RWPE1 (cell line): Measurements from ENCODE around the gene SLC9A2.

Experiments
- CTCF ChIA-PET: fragments of 350-600 bp; sonication (Branson Sonifier 250); formaldehyde crosslinking; extraction: SDS; loops from one replicate; lab custom pipeline; 2021; lab: Yijun Ruan, JAX
- POLR2A ChIA-PET: fragments of 400-600 bp; formaldehyde crosslinking; extraction: SDS; loops from one replicate; lab custom pipeline; 2020; ENCODE audit warnings: antibody characterized with exemption; ENCODE audit not compliant: low non-redundant PET; lab: Yijun Ruan, JAX
- DNase-seq: peaks from one replicate; pipeline ENCODE4 v3.0.0; 2012; ENCODE audit warnings: low spot score
- H3K27ac ChIP-seq: fragments of 450-650 bp; 2 replicates; pipeline ENCODE4 v1.5.1; 2017
- TF ChIP-seq, protein P1 (sequence below): fragments of 450-650 bp; conservative IDR thresholded peaks from 2 replicates; pipeline ENCODE4 v1.5.1; 2017; ENCODE audit warnings: low read depth, mild to moderate bottlenecking

The SLC9A2 gene

DNA sequence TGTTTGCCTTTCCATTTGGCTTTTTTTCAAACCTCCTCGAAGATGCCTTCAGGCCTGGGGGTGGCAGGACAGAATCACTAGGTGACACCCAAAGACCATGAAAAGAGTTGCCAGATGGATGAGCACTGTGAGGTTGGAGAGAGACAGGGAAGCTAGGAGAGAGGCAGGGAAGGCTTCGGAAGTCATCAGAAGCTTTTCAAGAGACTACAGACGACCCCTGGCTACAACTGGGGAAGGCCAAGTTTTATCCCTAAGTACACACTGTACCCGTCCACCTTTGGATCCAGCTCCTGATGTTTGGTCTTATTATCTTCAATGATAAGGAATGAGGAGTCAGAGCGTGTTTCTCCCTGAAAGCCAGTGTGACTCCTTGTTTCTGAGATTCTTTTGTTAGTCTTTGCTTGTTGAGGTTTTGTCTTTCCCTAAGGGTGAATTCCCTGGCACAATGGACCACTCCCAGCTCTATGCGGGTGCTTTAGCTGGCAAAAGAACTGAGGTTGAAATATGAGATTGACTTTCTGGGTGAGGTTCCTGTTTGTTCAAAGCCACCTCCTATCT is 33.4 kb upstream of the SLC9A2 start:
- ChIA-PET POLR2A (no interaction called here), CTCF (interaction anchor here (1.0 kb wide), 1 partner anchor 30 kb away, joined by 3 read pairs; no protein-coding TSS in a partner anchor)
- DNase-seq: peak; percentile 17
- no peak overlapping the region for H3K27ac ChIP-seq
- TF ChIP-seq, protein P1, sequence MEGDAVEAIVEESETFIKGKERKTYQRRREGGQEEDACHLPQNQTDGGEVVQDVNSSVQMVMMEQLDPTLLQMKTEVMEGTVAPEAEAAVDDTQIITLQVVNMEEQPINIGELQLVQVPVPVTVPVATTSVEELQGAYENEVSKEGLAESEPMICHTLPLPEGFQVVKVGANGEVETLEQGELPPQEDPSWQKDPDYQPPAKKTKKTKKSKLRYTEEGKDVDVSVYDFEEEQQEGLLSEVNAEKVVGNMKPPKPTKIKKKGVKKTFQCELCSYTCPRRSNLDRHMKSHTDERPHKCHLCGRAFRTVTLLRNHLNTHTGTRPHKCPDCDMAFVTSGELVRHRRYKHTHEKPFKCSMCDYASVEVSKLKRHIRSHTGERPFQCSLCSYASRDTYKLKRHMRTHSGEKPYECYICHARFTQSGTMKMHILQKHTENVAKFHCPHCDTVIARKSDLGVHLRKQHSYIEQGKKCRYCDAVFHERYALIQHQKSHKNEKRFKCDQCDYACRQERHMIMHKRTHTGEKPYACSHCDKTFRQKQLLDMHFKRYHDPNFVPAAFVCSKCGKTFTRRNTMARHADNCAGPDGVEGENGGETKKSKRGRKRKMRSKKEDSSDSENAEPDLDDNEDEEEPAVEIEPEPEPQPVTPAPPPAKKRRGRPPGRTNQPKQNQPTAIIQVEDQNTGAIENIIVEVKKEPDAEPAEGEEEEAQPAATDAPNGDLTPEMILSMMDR: no peak

DNA sequence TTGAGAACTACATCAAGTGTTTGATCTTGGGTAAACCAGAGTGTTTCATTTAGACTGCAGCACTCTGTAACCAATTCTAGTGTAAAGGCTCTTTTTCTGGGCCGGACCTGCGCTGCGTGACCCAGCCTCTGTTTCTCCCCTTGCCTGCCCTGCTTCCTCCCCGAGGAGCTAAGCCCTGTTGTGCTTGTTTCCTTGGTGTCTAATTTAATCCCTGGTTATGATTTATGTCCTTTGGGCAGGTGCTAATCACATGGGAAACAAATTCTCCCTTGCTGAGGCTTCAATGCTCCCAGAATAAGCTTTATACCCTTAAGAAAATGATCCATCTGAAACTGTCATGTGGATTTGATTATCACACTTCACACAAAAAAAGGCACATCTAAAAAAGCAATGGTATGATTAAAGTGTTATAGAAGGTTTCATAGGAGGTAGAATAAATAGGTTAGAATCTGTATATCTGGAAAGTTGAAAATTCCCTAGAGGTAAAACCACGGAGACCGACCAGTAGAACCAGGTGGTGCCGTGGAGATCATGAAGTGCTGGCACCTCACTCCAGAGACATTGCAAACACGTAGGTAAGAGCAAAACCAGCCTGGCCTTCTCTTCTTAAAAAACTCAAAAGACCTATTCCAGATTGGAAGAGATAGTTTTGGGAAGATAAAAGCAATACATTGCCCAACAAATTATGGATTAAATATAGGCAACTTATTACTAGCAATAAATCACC is 31.0 kb upstream of the SLC9A2 start:
- DNase-seq: no peak
- TF ChIP-seq, protein P1: no peak
- CTCF ChIA-PET: no interaction called here
- H3K27ac ChIP-seq: no peak overlapping the region
- POLR2A ChIA-PET: no interaction called here

DNA sequence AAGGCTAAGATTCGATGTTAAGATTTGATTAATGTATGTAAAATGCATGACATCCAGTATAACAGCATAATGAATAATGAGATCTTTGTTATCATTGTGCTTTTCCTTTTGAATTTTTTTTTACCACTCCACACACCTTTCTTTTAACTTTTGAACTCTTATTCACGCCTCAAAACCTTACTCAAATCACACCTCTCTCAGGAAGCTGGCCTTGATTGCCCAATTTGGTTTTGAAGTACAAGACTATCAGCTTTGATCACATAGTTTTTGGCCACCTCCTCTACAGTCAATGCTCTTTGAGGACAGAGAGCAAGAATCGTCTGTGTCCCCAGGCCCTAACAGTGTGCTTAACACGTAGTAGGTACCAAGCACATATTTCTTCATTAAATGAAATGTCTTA is 29.9 kb upstream of the SLC9A2 start:
- ChIA-PET CTCF (no interaction called here), POLR2A (no interaction called here)
- TF ChIP-seq, protein P1: no peak
- no peak overlapping the region for H3K27ac ChIP-seq
- DNase-seq: no peak

DNA sequence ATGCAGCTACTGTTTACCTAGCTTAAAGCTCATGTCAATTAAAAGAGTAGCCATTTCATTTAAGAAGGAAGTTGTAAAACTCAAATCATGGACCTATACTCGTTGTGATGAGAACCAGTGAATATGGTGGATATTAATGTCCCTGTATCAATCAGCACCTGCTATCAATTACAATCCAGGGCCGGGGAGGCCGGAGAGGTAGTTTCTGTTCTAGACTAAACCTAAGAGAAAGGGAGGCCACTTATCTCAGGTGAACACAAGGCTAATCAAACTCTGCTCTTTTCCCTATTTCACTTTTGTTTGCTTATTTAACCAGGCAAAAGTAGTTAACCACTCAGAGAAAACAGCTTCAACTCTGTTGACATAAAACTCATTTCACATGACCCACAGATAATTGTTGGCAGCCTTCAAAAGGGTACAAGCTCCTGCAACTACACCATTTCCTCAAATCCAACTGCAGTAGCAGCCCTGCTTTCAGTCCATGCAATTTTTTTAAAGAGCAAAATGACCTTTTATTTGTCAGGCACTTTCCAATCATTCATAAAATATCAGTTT is 27.8 kb upstream of the SLC9A2 start:
- ChIA-PET POLR2A (no interaction called here), CTCF (interaction anchor here (0.8 kb wide), 3 partner anchors 12 to 51 kb away, joined by 3 to 6 read pairs (median 4); no protein-coding TSS in a partner anchor)
- no peak for DNase-seq
- TF ChIP-seq, protein P1: no peak
- H3K27ac ChIP-seq: no peak overlapping the region

DNA sequence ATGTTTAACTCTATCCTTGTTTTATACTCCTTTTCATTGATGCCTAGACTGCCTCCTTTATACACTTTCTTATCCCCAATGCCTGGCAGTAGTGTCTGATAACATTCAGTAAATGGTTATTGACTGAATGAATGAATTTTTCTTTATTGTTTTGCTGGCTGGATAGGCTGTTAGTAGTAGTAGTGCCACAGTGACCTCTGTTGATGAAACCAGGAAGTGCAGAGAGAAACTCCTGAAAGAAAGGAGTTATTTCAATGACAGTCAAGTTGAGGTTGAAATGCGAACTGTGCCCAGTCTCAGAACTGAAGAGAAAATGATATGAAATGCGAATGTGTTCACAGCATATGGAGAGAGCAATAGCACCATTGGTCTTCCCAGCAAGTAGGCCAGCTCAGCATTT is 26.8 kb upstream of the SLC9A2 start:
- CTCF ChIA-PET: interaction anchor here (0.6 to 0.7 kb wide), 2 partner anchors 338 to 1243 kb away, joined by 3 read pairs; no protein-coding TSS in a partner anchor
- DNase-seq: no peak
- POLR2A ChIA-PET: no interaction called here

DNA sequence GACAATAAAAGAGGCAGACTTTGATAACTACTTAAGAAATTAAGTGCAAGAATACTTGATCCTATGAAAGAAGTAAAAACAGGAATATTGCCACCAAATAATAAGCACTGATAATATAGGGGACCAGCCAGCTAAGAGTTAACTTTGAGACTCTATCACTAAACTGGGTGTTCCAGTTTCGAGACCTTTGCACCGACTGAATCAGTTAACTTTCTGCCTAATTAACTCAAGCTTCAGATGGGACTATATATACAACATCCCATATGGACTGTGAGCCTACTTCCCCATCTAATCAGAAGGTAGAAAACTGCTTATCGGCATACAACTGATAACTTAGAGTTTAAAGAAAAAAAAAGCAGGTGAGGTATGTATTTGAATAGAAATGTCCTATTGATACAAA is 25.8 kb upstream of the SLC9A2 start:
- DNase-seq: no peak
- H3K27ac ChIP-seq: no peak overlapping the region
- TF ChIP-seq, protein P1: no peak
- POLR2A ChIA-PET: no interaction called here
- CTCF ChIA-PET: no interaction called here

More for the DNA sequence above, 26.8 kb upstream of the SLC9A2 start:
- no peak overlapping the region for H3K27ac ChIP-seq
- TF ChIP-seq, protein P1: no peak
